CD4-positive, alpha-beta T cell treated with Interferon gamma for 1 hour (primary cell): ENCODE measurements around the gene TKTL1.
A peak's percentile ranks its signal among the peaks of the same experiment; 100 is the strongest.
"Not testable (repeated sequence)": the region's sequence is repeated elsewhere in the genome, so short reads cannot be mapped to it uniquely, and the experiment has no call there.

Experiments used
- DNase-seq: peaks from one replicate; pipeline ENCODE4 v3.0.0-alpha.2; 2020

The TKTL1 gene

GRCh38 chrX:154295664-154296310 is at the start of gene TKTL1:
Gene TKTL1 (plus strand): TSS chrX:154295795. CDS start chrX:154295860, 65 bp downstream.
- DNase-seq = no peak

- DNase-seq = not testable (repeated sequence)
These were observed 48.1 kb upstream of the TKTL1 start for GRCh38 chrX:154247377-154248045.

GRCh38 chrX:154248076-154248475 is 47.5 kb upstream of the TKTL1 start:
- DNase-seq = not testable (repeated sequence)

GRCh38 chrX:154257282-154257681 is 38.3 kb upstream of the TKTL1 start, which contains the start of gene OPN1MW3:
Gene OPN1MW3 (plus strand): TSS chrX:154257582. CDS start chrX:154257620, 38 bp downstream.
- not testable (repeated sequence) for DNase-seq

- DNase-seq = not testable (repeated sequence)
These were observed 36.9 kb upstream of the TKTL1 start for GRCh38 chrX:154258711-154259110.

GRCh38 chrX:154263072-154263471 is 32.5 kb upstream of the TKTL1 start:
- not testable (repeated sequence) for DNase-seq

GRCh38 chrX:154269245-154269644 is 26.4 kb upstream of the TKTL1 start:
- not testable (repeated sequence) for DNase-seq

GRCh38 chrX:154284489-154285338 is 10.9 kb upstream of the TKTL1 start:
- not testable (repeated sequence) for DNase-seq

- not testable (repeated sequence) for DNase-seq
These were observed 9.2 kb upstream of the TKTL1 start for GRCh38 chrX:154286406-154286805.

GRCh38 chrX:154294791-154295574 is 612 bp upstream of the TKTL1 start, which contains the start of gene TEX28:
Gene TEX28 (minus strand): TSS chrX:154295124. CDS start chrX:154292117, 3,007 bp downstream.
- DNase-seq = no peak

- no peak for DNase-seq
These were observed 1.1 kb downstream of the TKTL1 start for GRCh38 chrX:154296731-154297130.

GRCh38 chrX:154298312-154298711 is 2.7 kb downstream of the TKTL1 start:
- peak; percentile 41 for DNase-seq

- DNase-seq = peak; percentile 44
These were observed 5.2 kb downstream of the TKTL1 start for GRCh38 chrX:154300816-154301215.

GRCh38 chrX:154302998-154303397 is 7.4 kb downstream of the TKTL1 start:
- DNase-seq = not testable (repeated sequence)

- no peak for DNase-seq
These were observed 7.9 kb downstream of the TKTL1 start for GRCh38 chrX:154303476-154303875.

GRCh38 chrX:154304846-154305245 is 9.3 kb downstream of the TKTL1 start:
- DNase-seq = no peak

- no peak for DNase-seq
These were observed 10.1 kb downstream of the TKTL1 start for GRCh38 chrX:154305541-154306205.

GRCh38 chrX:154307202-154307601 is 11.6 kb downstream of the TKTL1 start:
- DNase-seq = no peak

GRCh38 chrX:154308108-154308946 is 12.7 kb downstream of the TKTL1 start:
- peak; percentile 72 for DNase-seq

GRCh38 chrX:154309041-154309775 is 13.6 kb downstream of the TKTL1 start:
- DNase-seq = no peak
